Measurements from ENCODE around the gene TBC1D24. TPM values are rescaled to one million over a fixed set of nuclear protein-coding genes. Genes with fewer than 3 reads are reported as not detected.

TBC1D24 gene
- total and polyA plus RNA-seq, 9 of the 15 experiments (the other 6 are each of a cell fraction or from before 2014, with no cell fraction given): 1.7 to 22.6 (median 7.2) TPM

DNA sequence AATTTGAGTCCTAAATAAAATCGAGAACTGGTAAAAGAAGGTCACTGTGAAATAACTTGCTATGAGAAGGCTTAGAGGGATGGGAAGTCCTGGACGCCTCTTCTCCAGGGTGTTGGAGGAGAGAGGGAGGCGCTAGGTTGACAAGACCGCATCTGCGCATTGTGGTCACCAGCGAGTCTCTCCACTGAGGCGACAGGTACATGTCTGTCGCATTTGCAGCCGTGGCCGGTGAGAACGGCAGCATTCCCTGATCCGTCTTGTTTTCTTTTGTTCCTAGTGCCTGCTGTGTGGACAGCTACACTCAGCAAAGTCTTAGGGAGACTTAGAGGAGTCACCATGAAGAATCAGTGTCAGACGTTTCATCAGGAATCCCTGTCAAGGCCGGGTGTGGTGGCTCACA is 30.8 kb downstream of the TBC1D24 start:
- peak; percentile 46 for FAIRE-seq

More for the DNA sequence above, 30.8 kb downstream of the TBC1D24 start:
- no peak for DNase-seq (ENCODE audit: extremely low read depth in 1 of 4, low spot score in 3 of 4)
- Histone ChIP-seq H3K9ac (ENCODE audit: insufficient read depth in 1 of 2, low read depth in 2 of 2, low read length in 2 of 2) (0 out of 4 replicates have a peak overlapping the region, but pooled peaks of 1 of the 2 experiments have one; percentile 59), H3K9me1 (ENCODE audit: control insufficient read depth, insufficient read depth, low read length) (no peaks in the 10 kb centered on the region), H3K4me3 (no peak overlapping the region), H3K4me2 (ENCODE audit: insufficient read depth, low read length) (no peak overlapping the region), H3K9me3 (replicated peaks; ENCODE audit: control insufficient read depth, insufficient read depth, low read depth, low read length) (no peaks in the 10 kb centered on the region), H3K36me3 (ENCODE audit: control insufficient read depth, insufficient read depth, low read length) (peaks cover 24% of the 10 kb centered on the region; the same call in 1 of the 3 replicates), H3K27ac (ENCODE audit: extremely low read depth, low read depth, low read length) (no peak overlapping the region), H2AFZ (ENCODE audit: low read depth, low read length) (no peak overlapping the region), H3K79me2 (ENCODE audit: control insufficient read depth, insufficient read depth, low read length) (no peaks in the 10 kb centered on the region), H4K20me1 (replicated peaks; ENCODE audit: control insufficient read depth, insufficient read depth, low read length) (peaks cover 3% of the 10 kb centered on the region; the same call in 1 of the 2 replicates), H3K4me1 (replicated peaks in 1 of 2; ENCODE audit: control insufficient read depth in 2 of 2, insufficient read depth in 2 of 2, low read length in 2 of 2) (peaks cover 15 to 57% of the 10 kb centered on the region in 2 experiments), H3K27me3 (ENCODE audit: control insufficient read depth in 2 of 2, insufficient read depth in 2 of 2, low read length in 2 of 2) (no peaks in the 10 kb centered on the region)
- no peak for TF ChIP-seq HNRNPLL (IDR thresholded peaks at IDR 0.05; ENCODE audit: low read depth, low read length, poor library complexity, severe bottlenecking)
- TF ChIP-seq ZNF408 (CRISPR knock-in tag; IDR thresholded peaks at IDR 0.05; ENCODE audit: low read depth): no peak
- TF ChIP-seq CHCHD3 (CRISPR knock-in tag; IDR thresholded peaks at IDR 0.05): no peak
- TF ChIP-seq ZNF274 (IDR thresholded peaks at IDR 0.05; ENCODE audit: borderline replicate concordance, low read depth, low read length): no peak
- TF ChIP-seq, protein P1, sequence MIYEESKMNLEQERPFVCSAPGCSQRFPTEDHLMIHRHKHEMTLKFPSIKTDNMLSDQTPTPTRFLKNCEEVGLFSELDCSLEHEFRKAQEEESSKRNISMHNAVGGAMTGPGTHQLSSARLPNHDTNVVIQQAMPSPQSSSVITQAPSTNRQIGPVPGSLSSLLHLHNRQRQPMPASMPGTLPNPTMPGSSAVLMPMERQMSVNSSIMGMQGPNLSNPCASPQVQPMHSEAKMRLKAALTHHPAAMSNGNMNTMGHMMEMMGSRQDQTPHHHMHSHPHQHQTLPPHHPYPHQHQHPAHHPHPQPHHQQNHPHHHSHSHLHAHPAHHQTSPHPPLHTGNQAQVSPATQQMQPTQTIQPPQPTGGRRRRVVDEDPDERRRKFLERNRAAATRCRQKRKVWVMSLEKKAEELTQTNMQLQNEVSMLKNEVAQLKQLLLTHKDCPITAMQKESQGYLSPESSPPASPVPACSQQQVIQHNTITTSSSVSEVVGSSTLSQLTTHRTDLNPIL (CRISPR knock-in tag; IDR thresholded peaks at IDR 0.05): no peak
- no peak for TF ChIP-seq NRF1 (conservative IDR thresholded peaks at IDR 0.05 in 1 of 2, IDR thresholded peaks at IDR 0.05 in 1 of 2)
- no peak for TF ChIP-seq RFX5 (IDR thresholded peaks at IDR 0.05; ENCODE audit: low read depth, low read length)
- TF ChIP-seq ZC3H11A (IDR thresholded peaks at IDR 0.05; ENCODE audit: low read depth, low read length): no peak
- TF ChIP-seq MCM7 (IDR thresholded peaks at IDR 0.05): no peak
- TF ChIP-seq, protein P2, sequence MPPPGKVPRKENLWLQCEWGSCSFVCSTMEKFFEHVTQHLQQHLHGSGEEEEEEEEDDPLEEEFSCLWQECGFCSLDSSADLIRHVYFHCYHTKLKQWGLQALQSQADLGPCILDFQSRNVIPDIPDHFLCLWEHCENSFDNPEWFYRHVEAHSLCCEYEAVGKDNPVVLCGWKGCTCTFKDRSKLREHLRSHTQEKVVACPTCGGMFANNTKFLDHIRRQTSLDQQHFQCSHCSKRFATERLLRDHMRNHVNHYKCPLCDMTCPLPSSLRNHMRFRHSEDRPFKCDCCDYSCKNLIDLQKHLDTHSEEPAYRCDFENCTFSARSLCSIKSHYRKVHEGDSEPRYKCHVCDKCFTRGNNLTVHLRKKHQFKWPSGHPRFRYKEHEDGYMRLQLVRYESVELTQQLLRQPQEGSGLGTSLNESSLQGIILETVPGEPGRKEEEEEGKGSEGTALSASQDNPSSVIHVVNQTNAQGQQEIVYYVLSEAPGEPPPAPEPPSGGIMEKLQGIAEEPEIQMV (tag; conservative IDR thresholded peaks at IDR 0.05; ENCODE audit: low read depth): no peak
- TF ChIP-seq, protein P3, sequence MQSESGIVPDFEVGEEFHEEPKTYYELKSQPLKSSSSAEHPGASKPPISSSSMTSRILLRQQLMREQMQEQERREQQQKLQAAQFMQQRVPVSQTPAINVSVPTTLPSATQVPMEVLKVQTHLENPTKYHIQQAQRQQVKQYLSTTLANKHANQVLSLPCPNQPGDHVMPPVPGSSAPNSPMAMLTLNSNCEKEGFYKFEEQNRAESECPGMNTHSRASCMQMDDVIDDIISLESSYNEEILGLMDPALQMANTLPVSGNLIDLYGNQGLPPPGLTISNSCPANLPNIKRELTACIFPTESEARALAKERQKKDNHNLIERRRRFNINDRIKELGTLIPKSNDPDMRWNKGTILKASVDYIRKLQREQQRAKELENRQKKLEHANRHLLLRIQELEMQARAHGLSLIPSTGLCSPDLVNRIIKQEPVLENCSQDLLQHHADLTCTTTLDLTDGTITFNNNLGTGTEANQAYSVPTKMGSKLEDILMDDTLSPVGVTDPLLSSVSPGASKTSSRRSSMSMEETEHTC (IDR thresholded peaks at IDR 0.05): no peak
- TF ChIP-seq, protein P4, sequence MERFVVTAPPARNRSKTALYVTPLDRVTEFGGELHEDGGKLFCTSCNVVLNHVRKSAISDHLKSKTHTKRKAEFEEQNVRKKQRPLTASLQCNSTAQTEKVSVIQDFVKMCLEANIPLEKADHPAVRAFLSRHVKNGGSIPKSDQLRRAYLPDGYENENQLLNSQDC (CRISPR knock-in tag; IDR thresholded peaks at IDR 0.05): no peak
- TF ChIP-seq ESRRA (IDR thresholded peaks at IDR 0.05; ENCODE audit: borderline replicate concordance, low read depth): no peak
- no peak for TF ChIP-seq CBX2 (IDR thresholded peaks at IDR 0.05; ENCODE audit: insufficient read depth, low read length, poor library complexity, severe bottlenecking)
- intact Hi-C loops (cut with micrococcal nuclease) (loop anchor here (10.0 kb wide), 1 partner anchor 161 kb away; the partner anchor contains the start of gene ABCA3), in situ Hi-C loops (cut with MboI) (no loop called here)
- BruUV-seq (replicated peaks): no TSS peak
- 68% methylated on average over 12 of the region's 14 CpGs for WGBS (ENCODE audit: insufficient coverage, low coverage, missing lambda C conversion rate)
- no peak for ATAC-seq
- POLR2A ChIA-PET: interaction anchor here (0.7 kb wide), 1 partner anchor 502 kb away, joined by 3 read pairs; no protein-coding TSS in a partner anchor
- CTCF ChIA-PET (ENCODE audit: low intra/inter-chr PET ratio): no interaction called here
